Mononuclear cell (primary cell): ENCODE results near the gene EPYC. TPM values are rescaled to one million over a fixed set of nuclear protein-coding genes. Genes with fewer than 3 reads are reported as not detected.

Experiments used
- H3K27me3 ChIP-seq: 2 replicates; pipeline ENCODE4 v1.6.0; 2011; ENCODE audit warnings: low read length, control low read depth; ENCODE audit not compliant: insufficient read depth
- H3K4me1 ChIP-seq: 2 replicates; pipeline ENCODE4 v1.5.1; 2011; ENCODE audit warnings: mild to moderate bottlenecking, low read length, control low read depth; ENCODE audit not compliant: insufficient read depth
- H3K4me3 ChIP-seq: 2 replicates; pipeline ENCODE4 v1.5.1; 2011; ENCODE audit warnings: mild to moderate bottlenecking, low read length, moderate library complexity
- H3K9me3 ChIP-seq: 2 replicates; pipeline ENCODE4 v1.5.1; 2011; ENCODE audit warnings: low read depth, mild to moderate bottlenecking, control low read depth, low read length
- total RNA-seq: library from RNA; depleted of rRNA; stranded (reverse); fragments of >200 nt; gene quantifications from one replicate; pipeline ENCODE4 v1.2.3, GENCODE V29; 2012

Gene EPYC
- total RNA-seq, 1 donor: not detected

- no peaks in the 10 kb centered on the region for H3K9me3 ChIP-seq
- no peaks in the 10 kb centered on the region for H3K4me1 ChIP-seq
- H3K4me3 ChIP-seq: no peak overlapping the region
- H3K27me3 ChIP-seq: no peaks in the 10 kb centered on the region
Observed at GRCh38 chr12:90954428-90954827, 50.3 kb downstream of the EPYC start.

- H3K9me3 ChIP-seq: no peaks in the 10 kb centered on the region
- no peaks in the 10 kb centered on the region for H3K27me3 ChIP-seq
- no peak overlapping the region for H3K4me3 ChIP-seq
- H3K4me1 ChIP-seq: no peaks in the 10 kb centered on the region
Observed at GRCh38 chr12:90953956-90954421, 50.8 kb downstream of the EPYC start.

- H3K27me3 ChIP-seq: no peaks in the 10 kb centered on the region
- H3K9me3 ChIP-seq: no peaks in the 10 kb centered on the region
- no peak overlapping the region for H3K4me3 ChIP-seq
Observed at GRCh38 chr12:90951432-90952105, 53.2 kb downstream of the EPYC start.

GRCh38 chr12:90947869-90948268, 56.9 kb downstream of the EPYC start:
- no peaks in the 10 kb centered on the region for H3K9me3 ChIP-seq
- H3K27me3 ChIP-seq: no peaks in the 10 kb centered on the region
- H3K4me3 ChIP-seq: no peak overlapping the region
- H3K4me1 ChIP-seq: no peaks in the 10 kb centered on the region

More at GRCh38 chr12:90951432-90952105, 53.2 kb downstream of the EPYC start:
- H3K4me1 ChIP-seq: no peaks in the 10 kb centered on the region

DNA sequence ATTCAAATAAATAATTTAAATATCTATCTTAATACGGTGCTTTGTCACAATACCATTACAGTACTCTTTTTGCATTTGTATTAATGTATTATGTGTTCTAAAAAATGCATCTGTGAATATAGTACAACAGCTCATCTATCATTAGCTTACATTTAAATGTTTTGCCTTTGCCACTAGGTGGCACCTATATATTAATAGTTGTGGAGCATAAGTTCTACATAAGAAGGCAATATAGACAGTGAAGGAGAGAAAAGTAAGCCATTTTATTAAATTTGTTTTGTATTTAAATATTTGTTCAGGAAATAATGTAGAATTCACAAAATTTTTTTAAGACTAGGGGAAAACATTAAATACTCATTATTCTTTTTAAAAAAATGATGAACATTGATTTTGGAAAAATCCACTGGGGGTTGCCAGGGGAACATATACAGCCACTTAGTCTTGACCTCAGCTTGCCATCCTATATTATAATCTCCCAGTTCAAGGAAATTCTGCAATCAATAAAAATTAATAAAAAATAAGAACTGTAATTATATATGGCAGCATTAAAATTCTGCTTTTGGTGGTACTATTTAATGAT, 59.6 kb downstream of the EPYC start:
- H3K9me3 ChIP-seq: no peaks in the 10 kb centered on the region
- no peak overlapping the region for H3K4me3 ChIP-seq
- H3K4me1 ChIP-seq: no peaks in the 10 kb centered on the region
- H3K27me3 ChIP-seq: no peaks in the 10 kb centered on the region

DNA sequence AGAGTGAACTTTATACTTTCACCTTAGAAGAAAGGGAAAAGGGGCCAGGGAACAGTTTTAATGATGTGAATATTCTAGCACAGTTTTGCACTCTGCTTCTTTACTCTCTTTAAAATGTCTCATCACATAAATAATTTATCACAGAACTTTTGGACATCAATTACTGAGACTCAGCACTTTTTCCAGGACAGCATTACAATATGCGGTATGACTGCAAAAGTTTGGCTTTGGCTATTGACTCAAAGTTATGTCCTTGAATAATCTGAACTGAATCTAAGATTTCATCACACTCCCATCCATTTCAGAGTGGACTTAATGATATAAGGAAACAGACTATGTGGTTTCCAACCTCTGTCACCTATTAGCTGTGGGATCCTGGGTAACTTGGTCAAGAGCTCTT, 61.5 kb downstream of the EPYC start:
- Histone ChIP-seq H3K4me3 (no peak overlapping the region), H3K27me3 (no peaks in the 10 kb centered on the region), H3K9me3 (no peaks in the 10 kb centered on the region), H3K4me1 (no peaks in the 10 kb centered on the region)

GRCh38 chr12:90940872-90941499, 63.8 kb downstream of the EPYC start:
- Histone ChIP-seq H3K9me3 (no peaks in the 10 kb centered on the region), H3K4me3 (no peak overlapping the region), H3K4me1 (no peaks in the 10 kb centered on the region), H3K27me3 (no peaks in the 10 kb centered on the region)

DNA sequence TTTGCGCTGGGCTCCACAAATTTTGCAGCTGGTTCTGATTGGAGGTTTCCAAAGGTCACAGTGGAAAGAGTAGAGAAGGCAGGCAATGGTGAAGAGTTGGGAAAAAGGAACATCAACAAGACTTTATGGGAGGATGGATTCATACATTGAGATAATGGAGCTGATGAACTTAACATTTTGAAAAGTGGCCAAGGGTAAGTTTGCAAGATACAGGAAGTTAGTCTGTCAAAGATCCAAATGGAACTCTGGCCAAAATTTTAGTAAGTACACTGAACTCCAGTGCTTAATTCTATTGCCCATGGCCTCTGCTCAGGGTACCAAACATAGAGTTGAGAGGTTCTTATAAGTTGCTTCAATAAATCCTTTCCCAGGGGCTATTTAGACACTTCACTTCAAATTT, 65.4 kb downstream of the EPYC start:
- Histone ChIP-seq H3K27me3 (no peaks in the 10 kb centered on the region), H3K4me3 (no peak overlapping the region), H3K9me3 (no peaks in the 10 kb centered on the region), H3K4me1 (no peaks in the 10 kb centered on the region)

DNA sequence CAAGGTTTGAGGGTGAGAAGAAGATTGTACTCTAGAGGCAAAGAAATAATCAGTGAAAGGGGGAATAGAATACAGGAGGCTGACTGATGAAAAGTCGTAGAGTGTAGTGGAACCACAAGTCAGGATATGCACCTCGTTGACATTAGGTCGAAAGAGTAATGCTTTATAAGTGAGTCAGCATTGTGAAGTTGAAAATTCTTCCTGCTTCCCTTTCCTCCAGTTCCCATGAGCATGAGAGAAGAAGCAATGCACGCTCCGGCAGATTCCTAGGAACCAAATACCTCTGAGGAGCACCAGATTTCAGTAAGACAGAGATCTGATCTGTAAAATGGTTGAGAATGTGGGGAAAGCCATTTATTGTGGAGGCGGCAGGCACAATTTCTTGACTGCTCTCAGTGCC, 66.3 kb downstream of the EPYC start:
- no peaks in the 10 kb centered on the region for H3K4me1 ChIP-seq
- H3K9me3 ChIP-seq: no peaks in the 10 kb centered on the region
- no peaks in the 10 kb centered on the region for H3K27me3 ChIP-seq
- H3K4me3 ChIP-seq: no peak overlapping the region

- Histone ChIP-seq H3K4me1 (no peaks in the 10 kb centered on the region), H3K9me3 (no peaks in the 10 kb centered on the region), H3K27me3 (no peaks in the 10 kb centered on the region), H3K4me3 (no peak overlapping the region)
Observed at GRCh38 chr12:90937651-90938050, 67.1 kb downstream of the EPYC start.

DNA sequence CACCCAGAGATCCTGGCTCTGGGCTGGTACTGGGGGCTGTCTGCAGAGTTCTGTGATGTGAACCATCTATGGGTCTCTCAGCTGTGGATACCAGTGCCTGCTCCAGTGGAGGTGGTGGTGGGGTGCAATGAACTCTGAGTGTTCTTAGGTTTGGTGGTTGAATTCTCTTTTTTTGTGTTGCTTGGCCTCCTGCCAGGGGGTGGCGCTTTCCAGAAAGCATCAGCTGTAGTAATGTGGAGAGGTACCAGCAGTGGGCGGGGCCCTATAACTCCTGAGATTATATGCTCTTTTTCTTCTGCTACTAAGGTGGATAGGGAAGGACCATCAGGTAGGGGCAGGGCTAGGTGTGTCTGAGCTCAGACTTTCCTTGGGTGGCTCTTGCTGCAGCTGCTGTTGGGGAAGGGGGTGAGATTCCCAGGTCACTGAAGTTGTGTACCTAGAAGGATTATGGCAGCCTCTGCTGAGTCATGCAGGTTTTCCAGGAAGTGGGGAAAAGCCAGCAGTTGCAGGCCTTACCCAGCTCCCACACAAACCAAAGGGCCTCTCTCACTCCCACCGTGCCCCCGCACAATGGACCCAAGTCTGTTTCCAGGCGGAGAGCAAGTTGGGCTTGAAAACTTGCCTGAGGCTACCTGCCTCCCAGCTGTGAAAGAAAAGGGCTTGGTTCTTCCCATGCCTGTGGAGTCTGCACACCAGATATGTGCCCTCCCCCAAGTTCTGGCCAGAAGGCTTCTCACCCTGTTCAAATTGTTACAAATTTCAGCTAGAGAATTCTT, 68.4 kb downstream of the EPYC start:
- H3K4me1 ChIP-seq: no peaks in the 10 kb centered on the region
- H3K9me3 ChIP-seq: no peaks in the 10 kb centered on the region
- H3K27me3 ChIP-seq: no peaks in the 10 kb centered on the region
- H3K4me3 ChIP-seq: no peak overlapping the region

DNA sequence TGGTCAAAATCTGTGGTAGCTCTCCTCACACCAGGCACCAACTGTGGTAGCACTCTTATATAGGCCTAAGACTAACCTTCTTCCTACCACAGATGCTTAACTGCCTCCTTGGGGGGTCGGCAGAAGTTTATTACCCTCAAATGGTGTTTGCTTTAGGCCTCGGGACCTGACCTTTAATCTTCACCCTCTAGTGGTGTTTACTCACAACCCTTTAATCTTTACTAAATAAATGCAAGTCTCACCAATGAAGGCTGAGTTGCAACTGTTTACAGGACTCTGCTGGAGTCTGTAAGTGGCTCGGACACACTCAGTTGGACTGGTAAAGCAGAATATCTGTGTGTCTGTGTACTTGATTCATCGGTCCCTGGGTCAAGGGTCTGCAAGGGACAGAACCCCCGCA, 79.2 kb downstream of the EPYC start:
- H3K4me1 ChIP-seq: no peaks in the 10 kb centered on the region
- H3K27me3 ChIP-seq: no peaks in the 10 kb centered on the region
- H3K4me3 ChIP-seq: no peak overlapping the region
- H3K9me3 ChIP-seq: no peaks in the 10 kb centered on the region

GRCh38 chr12:90924406-90924805, 80.4 kb downstream of the EPYC start:
- no peaks in the 10 kb centered on the region for H3K27me3 ChIP-seq
- H3K4me1 ChIP-seq: no peaks in the 10 kb centered on the region
- no peak overlapping the region for H3K4me3 ChIP-seq
- no peaks in the 10 kb centered on the region for H3K9me3 ChIP-seq

GRCh38 chr12:90922145-90922627, 82.6 kb downstream of the EPYC start:
- H3K4me1 ChIP-seq: no peaks in the 10 kb centered on the region
- H3K9me3 ChIP-seq: no peaks in the 10 kb centered on the region
- no peak overlapping the region for H3K4me3 ChIP-seq
- H3K27me3 ChIP-seq: no peaks in the 10 kb centered on the region

DNA sequence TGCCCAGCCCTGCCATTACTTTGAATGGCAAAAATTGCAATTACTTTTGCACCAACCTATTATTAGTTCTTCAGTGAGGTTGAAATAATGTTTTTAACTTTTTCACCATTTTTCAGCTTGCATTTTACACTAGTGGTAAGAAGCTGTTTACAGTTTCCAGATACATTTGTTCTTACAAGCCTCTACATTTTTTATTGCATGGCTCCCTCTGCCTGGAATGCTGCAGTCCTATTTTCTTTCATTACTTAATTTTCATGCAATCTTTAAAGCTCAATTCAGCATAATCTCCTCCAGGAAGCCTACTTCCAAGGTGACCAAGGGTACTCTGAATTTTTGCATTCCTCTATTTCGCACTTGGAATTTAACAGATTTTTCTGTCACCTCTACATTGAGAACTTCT, 83.2 kb downstream of the EPYC start:
- Histone ChIP-seq H3K4me1 (no peaks in the 10 kb centered on the region), H3K4me3 (no peak overlapping the region), H3K27me3 (no peaks in the 10 kb centered on the region), H3K9me3 (no peaks in the 10 kb centered on the region)
